GM19023 (cell line): ENCODE results near the gene SKI.

ENCODE experiments used
- ATAC-seq: cut with Tn5 transposase; IDR thresholded peaks from one replicate; pipeline ENCODE4 v1.9.1; 2021; ENCODE audit warnings: mild to moderate bottlenecking, moderate library complexity; ENCODE audit not compliant: unreplicated experiment

Gene SKI

GRCh38 chr1:2229911-2230731 lies 2.0 kb downstream of the SKI start:
- no peak for ATAC-seq

GRCh38 chr1:2230781-2231531 lies 2.8 kb downstream of the SKI start:
- ATAC-seq, result no peak

- ATAC-seq, result no peak
Measured at GRCh38 chr1:2231532-2232254, 3.6 kb downstream of the SKI start.

- no peak for ATAC-seq
Measured at GRCh38 chr1:2232255-2232915, 4.3 kb downstream of the SKI start.

- ATAC-seq, result no peak
Measured at GRCh38 chr1:2232916-2233438, 4.9 kb downstream of the SKI start.

- no peak for ATAC-seq
Measured at GRCh38 chr1:2233468-2233867, 5.3 kb downstream of the SKI start.

- no peak for ATAC-seq
Measured at GRCh38 chr1:2233997-2234761, 6.1 kb downstream of the SKI start.

- no peak for ATAC-seq
Measured at GRCh38 chr1:2234762-2235113, 6.6 kb downstream of the SKI start.

GRCh38 chr1:2235300-2235998 lies 7.3 kb downstream of the SKI start:
- ATAC-seq, result no peak

- no peak for ATAC-seq
Measured at GRCh38 chr1:2236695-2237677, 8.9 kb downstream of the SKI start.

- ATAC-seq, result no peak
Measured at GRCh38 chr1:2237773-2238172, 9.7 kb downstream of the SKI start.

- ATAC-seq, result no peak
Measured at GRCh38 chr1:2238361-2239012, 10.4 kb downstream of the SKI start.

GRCh38 chr1:2239013-2239370 lies 10.9 kb downstream of the SKI start:
- no peak for ATAC-seq

- no peak for ATAC-seq
Measured at GRCh38 chr1:2239384-2239985, 11.4 kb downstream of the SKI start.

- ATAC-seq, result no peak
Measured at GRCh38 chr1:2240270-2241156, 12.4 kb downstream of the SKI start.

GRCh38 chr1:2241820-2242219 lies 13.7 kb downstream of the SKI start:
- no peak for ATAC-seq
